Vagina (tissue), 2 donors: ENCODE data around the gene INTS15.

ENCODE experiments used
- CTCF ChIP-seq, 3 experiments: fragments of 450-650 bp in 2 of 3; fragments of 200-600 bp in 1 of 3; sonication (generic) in 1 of 3; IDR thresholded peaks; one replicate each; pipeline ENCODE4 v1.5.1; 2017 to 2019; ENCODE audit warnings: antibody characterized with exemption in 3 of 3, mild to moderate bottlenecking in 2 of 3, moderate library complexity in 2 of 3
- POLR2A ChIP-seq, 2 donors: fragments of 450-650 bp; IDR thresholded peaks; one replicate each; pipeline ENCODE4 v1.6.1; 2017; ENCODE audit warnings: antibody characterized with exemption in 2 of 2, mild to moderate bottlenecking in 2 of 2, moderate library complexity in 2 of 2

DNA sequence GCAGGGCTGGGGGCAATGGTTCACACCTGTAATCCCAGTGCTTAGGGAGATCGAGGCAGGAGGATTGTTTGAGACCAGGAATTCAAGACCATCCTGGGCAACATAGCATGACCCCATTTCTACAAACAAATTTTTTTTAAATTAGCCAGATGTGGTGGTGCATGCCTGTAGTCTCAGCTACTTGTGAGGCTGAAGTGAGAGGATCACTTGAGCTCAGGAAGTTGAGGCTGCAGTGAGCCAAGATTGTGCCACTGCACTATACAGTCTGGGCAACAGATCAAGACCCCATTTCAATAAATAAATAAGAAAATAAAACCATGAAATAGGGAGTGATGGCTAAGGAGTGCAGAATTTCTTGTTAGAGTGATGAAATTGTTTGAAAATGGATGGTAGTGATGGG, 47.5 kb upstream of the INTS15 start:
- no peak for TF ChIP-seq CTCF (IDR thresholded peaks at IDR 0.05)
- no peak for TF ChIP-seq POLR2A (IDR thresholded peaks at IDR 0.05)
